ENCODE measurements around the gene STAT5B.
"Not testable (repeated sequence)": the region's sequence is repeated elsewhere in the genome, so short reads cannot be mapped to it uniquely, and the experiment has no call there.

Gene STAT5B

GRCh38 chr17:42305543-42306384 is 29.6 kb upstream of the STAT5B start:
- DNase-seq: peak; percentile 28

GRCh38 chr17:42305031-42305330 is 28.8 kb upstream of the STAT5B start:
- DNase-seq: not testable (repeated sequence)

GRCh38 chr17:42304187-42305030 is 28.2 kb upstream of the STAT5B start:
- DNase-seq: no peak

GRCh38 chr17:42303694-42304093 is 27.5 kb upstream of the STAT5B start:
- no peak for DNase-seq

- DNase-seq: no peak
Observed at GRCh38 chr17:42301022-42301421, 24.8 kb upstream of the STAT5B start.

GRCh38 chr17:42299913-42300312 is 23.7 kb upstream of the STAT5B start:
- not testable (repeated sequence) for DNase-seq

- DNase-seq: not testable (repeated sequence)
Observed at GRCh38 chr17:42299361-42299760, 23.2 kb upstream of the STAT5B start.

GRCh38 chr17:42297775-42298174 is 21.6 kb upstream of the STAT5B start:
- not testable (repeated sequence) for DNase-seq

- DNase-seq: no peak
Observed at GRCh38 chr17:42296012-42296411, 19.8 kb upstream of the STAT5B start.

- no peak for DNase-seq
Observed at GRCh38 chr17:42294469-42295398, 18.5 kb upstream of the STAT5B start.

- DNase-seq: no peak
Observed at GRCh38 chr17:42291129-42291528, 14.9 kb upstream of the STAT5B start.

GRCh38 chr17:42290577-42290976 is 14.4 kb upstream of the STAT5B start:
- no peak for DNase-seq

GRCh38 chr17:42289611-42290181 is 13.5 kb upstream of the STAT5B start:
- peak; percentile 37 for DNase-seq

- DNase-seq: peak; percentile 77
Observed at GRCh38 chr17:42288803-42289610, 12.8 kb upstream of the STAT5B start.

- peak; percentile 85 for DNase-seq
Observed at GRCh38 chr17:42287977-42288802, 12.0 kb upstream of the STAT5B start, which contains the start of gene STAT5A. Gene STAT5A (plus strand): TSS chr17:42288498. CDS start chr17:42289412, 914 bp downstream.

- peak; percentile 57 for DNase-seq
Observed at GRCh38 chr17:42287305-42287976, 11.2 kb upstream of the STAT5B start.

- DNase-seq: no peak
Observed at GRCh38 chr17:42286411-42287221, 10.4 kb upstream of the STAT5B start.

GRCh38 chr17:42285346-42286050 is 9.3 kb upstream of the STAT5B start:
- no peak for DNase-seq

Data from CD4-positive, alpha-beta T cell treated with Interleukin-21 for 1 hour (primary cell).